B cell (primary cell): ENCODE data around the gene LRBA. TPM values are rescaled to one million over a fixed set of nuclear protein-coding genes. Genes with fewer than 3 reads are reported as not detected.

Experiments used
- ATAC-seq: fragments of 200-7000 bp; cut with Tn5 transposase; one replicate; pipeline ENCODE4 v1.10.0; 2021; ENCODE audit warnings: low read depth, mild to moderate bottlenecking, moderate number of reproducible peaks, moderate library complexity
- CTCF ChIA-PET: fragments of 350-600 bp; sonication (Branson Sonifier 250); formaldehyde crosslinking; loops from one replicate; lab custom pipeline; 2021; ENCODE audit warnings: antibody characterized with exemption, inconsistent platforms; lab: Charles Lee
- POLR2A ChIA-PET: fragments of 350-600 bp; sonication (Branson Sonifier 250); formaldehyde crosslinking; loops from one replicate; lab custom pipeline; 2021; ENCODE audit warnings: antibody characterized with exemption; lab: Charles Lee
- DNase-seq: peaks from one replicate; pipeline ENCODE4 v3.0.0; 2013
- H2AFZ ChIP-seq: 2 replicates; pipeline ENCODE4 v1.6.1; 2012; ENCODE audit warnings: mild to moderate bottlenecking, low read depth, low read length; ENCODE audit not compliant: insufficient read depth, poor library complexity, severe bottlenecking
- H3K27ac ChIP-seq, 2 donors: 1 replicate in 1 of 2; 2 replicates in 1 of 2; pipeline ENCODE4 v1.5.1; 2012 to 2013; ENCODE audit warnings: low read length in 2 of 2, mild to moderate bottlenecking in 2 of 2, moderate library complexity in 1 of 2
- H3K27me3 ChIP-seq, 4 experiments: fragments of 200-600 bp in 1 of 4; sonication (generic) in 1 of 4; replicated peaks in 1 of 4; 1 replicate in 2 of 4; 2 replicates in 2 of 4; pipeline versions ENCODE4 v1.6.1 to v1.7.0; 2013 to 2016; ENCODE audit warnings: low read length in 3 of 4, mild to moderate bottlenecking in 2 of 4, mixed read lengths in 1 of 4, moderate library complexity in 1 of 4; ENCODE audit not compliant: insufficient read depth in 4 of 4, control insufficient read depth in 3 of 4; ENCODE audit errors: control extremely low read depth in 1 of 4
- H3K36me3 ChIP-seq, 2 experiments: replicated peaks in 1 of 2; 1 replicate in 1 of 2; 2 replicates in 1 of 2; pipeline versions ENCODE4 v1.6.1 to v1.7.1; 2013; ENCODE audit warnings: low read length in 1 of 2; ENCODE audit not compliant: insufficient read depth in 2 of 2, control insufficient read depth in 1 of 2; ENCODE audit errors: control extremely low read depth in 1 of 2, extremely low read depth in 1 of 2
- H3K4me1 ChIP-seq, 2 donors: fragments of 200-600 bp in 1 of 2; sonication (generic) in 1 of 2; 1 replicate in 1 of 2; 2 replicates in 1 of 2; pipeline versions ENCODE4 v1.5.1 to v1.6.1; 2013 to 2017; ENCODE audit warnings: low read length in 2 of 2; ENCODE audit not compliant: control insufficient read depth in 2 of 2, insufficient read depth in 2 of 2
- H3K4me2 ChIP-seq: replicated peaks from 2 replicates; pipeline ENCODE3; 2012; ENCODE audit warnings: mild to moderate bottlenecking, low read depth, low read length; ENCODE audit not compliant: poor library complexity, severe bottlenecking
- H3K4me3 ChIP-seq, 5 experiments: fragments of 200-600 bp in 1 of 5; sonication (generic) in 1 of 5; 1 replicate in 3 of 5; 2 replicates in 2 of 5; pipeline versions ENCODE4 v1.5.1 to v1.7.0; 2011 to 2016; ENCODE audit warnings: low read length in 4 of 5, mild to moderate bottlenecking in 4 of 5, low read depth in 2 of 5, control low read depth in 1 of 5, moderate library complexity in 1 of 5; ENCODE audit not compliant: insufficient read depth in 1 of 5; ENCODE audit errors: control extremely low read depth in 1 of 5, extremely low read depth in 1 of 5
- H3K79me2 ChIP-seq: fragments of 200-600 bp; sonication (generic); one replicate; pipeline ENCODE4 v1.6.0; 2016; ENCODE audit warnings: low read length; ENCODE audit not compliant: control insufficient read depth, insufficient read depth
- H3K9ac ChIP-seq: fragments of 200-600 bp; sonication (generic); 2 replicates; pipeline ENCODE4 v1.6.1; 2017; ENCODE audit warnings: mild to moderate bottlenecking, low read length, moderate library complexity
- H3K9me3 ChIP-seq, 3 donors: one replicate each; pipeline versions ENCODE4 v1.6.1 to v1.7.1; 2013; ENCODE audit warnings: low read length in 2 of 3; ENCODE audit not compliant: control insufficient read depth in 2 of 3, insufficient read depth in 1 of 3; ENCODE audit errors: control extremely low read depth in 1 of 3
- H4K20me1 ChIP-seq: 2 replicates; pipeline ENCODE4 v1.6.0; 2012; ENCODE audit warnings: mild to moderate bottlenecking, low read length; ENCODE audit not compliant: insufficient read depth, control insufficient read depth, poor library complexity, severe bottlenecking
- H3K27ac Mint-ChIP-seq: one replicate; pipeline ENCODE4 v1.8.0; 2021; ENCODE audit warnings: mixed read lengths
- H3K27me3 Mint-ChIP-seq: one replicate; pipeline ENCODE4 v1.8.0; 2021; ENCODE audit warnings: mixed read lengths
- H3K4me1 Mint-ChIP-seq: one replicate; pipeline ENCODE4 v1.8.0; 2021; ENCODE audit warnings: mixed read lengths
- H3K4me3 Mint-ChIP-seq: one replicate; pipeline ENCODE4 v1.8.0; 2021; ENCODE audit warnings: mixed read lengths
- H3K9me3 Mint-ChIP-seq: one replicate; pipeline ENCODE4 v1.8.0; 2022; ENCODE audit warnings: mixed read lengths; ENCODE audit not compliant: insufficient read depth
- CTCF ChIP-seq: fragments of 200-600 bp; IDR thresholded peaks from one replicate; pipeline ENCODE4 v1.8.0; 2022; ENCODE audit warnings: antibody characterized with exemption, mild to moderate bottlenecking
- EZH2 ChIP-seq: IDR thresholded peaks from 2 replicates; pipeline ENCODE4 v1.6.1; 2012; ENCODE audit warnings: borderline replicate concordance, low read depth, mild to moderate bottlenecking, moderate library complexity, low read length; ENCODE audit not compliant: insufficient read depth, poor library complexity, severe bottlenecking
- WGBS: methylation state at CpG from one replicate; pipeline ENCODE4 v1.1.5; 2013; ENCODE audit warnings: missing lambda C conversion rate; ENCODE audit not compliant: insufficient coverage; 5-methylcytosine and 5-hydroxymethylcytosine counted together
- intact Hi-C: fragments of 100-400 bp; cut with micrococcal nuclease; formaldehyde crosslinking; loops from one replicate; pipeline ENCODE4 v1.10.0; 2022
- polyA plus RNA-seq: library from polyadenylated mRNA; depleted of rRNA; stranded (reverse); fragments of >200 nt; gene quantifications from 2 replicates; pipeline ENCODE4 v1.2.3, GENCODE V29; 2012
- total RNA-seq, 2 donors: library from RNA; stranded (reverse); fragments of 120-200 nt in 1 of 2; gene quantifications; 1 replicate in 1 of 2; 2 replicates in 1 of 2; pipeline versions ENCODE4 v1.2.3 to v1.2.4, GENCODE V29; 2013 to 2022

The LRBA gene
- total and polyA plus RNA-seq, 2 donors (not counting 1 experiment from before 2014, with no cell fraction given), result 17.5 to 86.7 TPM

- intact Hi-C loops, result no loop called here
- ATAC-seq, result no peak
- WGBS, result no CpG with 5 or more reads among the region's 2 CpGs
Measured at GRCh38 chr4:150436598-150437370, 578.3 kb downstream of the LRBA start.

More at GRCh38 chr4:150436598-150437370, 578.3 kb downstream of the LRBA start:
- no peak overlapping the region for H3K4me2 ChIP-seq
- H4K20me1 ChIP-seq, result no peaks in the 10 kb centered on the region
- TF ChIP-seq CTCF (no peak), EZH2 (no peak)
- no peak for DNase-seq
- no peak overlapping the region for H3K27ac Mint-ChIP-seq
- H3K4me3 ChIP-seq, result no peak overlapping the region
- H3K79me2 ChIP-seq, result no peaks in the 10 kb centered on the region
- no peaks in the 10 kb centered on the region for H3K27me3 Mint-ChIP-seq
- no peaks in the 10 kb centered on the region for H3K4me1 Mint-ChIP-seq
- H3K4me3 Mint-ChIP-seq, result no peak overlapping the region
- H3K9ac ChIP-seq, result no peak overlapping the region
- no peak overlapping the region for H3K27ac ChIP-seq
- no peaks in the 10 kb centered on the region for H3K4me1 ChIP-seq
- H3K36me3 ChIP-seq, result no peaks in the 10 kb centered on the region
- no peaks in the 10 kb centered on the region for H3K9me3 Mint-ChIP-seq
- no peaks in the 10 kb centered on the region for H3K9me3 ChIP-seq
- no peaks in the 10 kb centered on the region for H3K27me3 ChIP-seq
- POLR2A ChIA-PET, result no interaction called here
- no peak overlapping the region for H2AFZ ChIP-seq
- CTCF ChIA-PET, result no interaction called here
